ENCODE measurements around the gene SERPINB2.
A peak's percentile ranks its signal among the peaks of the same experiment; 100 is the strongest.

SERPINB2 gene, protein sequence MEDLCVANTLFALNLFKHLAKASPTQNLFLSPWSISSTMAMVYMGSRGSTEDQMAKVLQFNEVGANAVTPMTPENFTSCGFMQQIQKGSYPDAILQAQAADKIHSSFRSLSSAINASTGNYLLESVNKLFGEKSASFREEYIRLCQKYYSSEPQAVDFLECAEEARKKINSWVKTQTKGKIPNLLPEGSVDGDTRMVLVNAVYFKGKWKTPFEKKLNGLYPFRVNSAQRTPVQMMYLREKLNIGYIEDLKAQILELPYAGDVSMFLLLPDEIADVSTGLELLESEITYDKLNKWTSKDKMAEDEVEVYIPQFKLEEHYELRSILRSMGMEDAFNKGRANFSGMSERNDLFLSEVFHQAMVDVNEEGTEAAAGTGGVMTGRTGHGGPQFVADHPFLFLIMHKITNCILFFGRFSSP

DNA sequence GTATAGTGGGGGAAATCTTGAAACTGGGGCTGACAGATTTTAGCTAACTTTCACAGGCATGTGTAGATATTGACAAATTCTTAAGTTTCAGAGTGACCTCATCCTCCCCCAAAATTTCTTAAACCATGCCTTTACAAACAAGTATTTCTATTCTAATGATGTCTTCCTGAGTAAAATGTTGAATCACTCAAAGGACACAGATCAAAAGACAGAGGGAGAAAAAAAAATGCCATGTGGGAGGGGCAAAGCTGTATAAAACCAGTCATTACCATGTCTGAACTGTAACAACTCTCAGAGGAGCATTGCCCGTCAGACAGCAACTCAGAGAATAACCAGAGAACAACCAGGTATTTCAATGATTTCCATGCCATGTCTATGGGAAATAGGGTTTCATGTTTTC, at the start of gene SERPINB2:
SERPINB2 (plus strand) TSS at position 282 of the 400 bp plus-strand sequence. CDS start 3,740 bp downstream, outside the sequence.
- DNase-seq (ENCODE audit: low spot score), result peak; percentile 1

GRCh38 chr18:63843008-63843407, 44.5 kb upstream of the SERPINB2 start:
- DNase-seq (ENCODE audit: low spot score), result no peak

- peak; percentile 11 for DNase-seq (ENCODE audit: low spot score)
These were observed 43.3 kb upstream of the SERPINB2 start for GRCh38 chr18:63844254-63844653.

- peak; percentile 32 for DNase-seq (ENCODE audit: low spot score)
These were observed 39.3 kb upstream of the SERPINB2 start for GRCh38 chr18:63848159-63848558.

DNA sequence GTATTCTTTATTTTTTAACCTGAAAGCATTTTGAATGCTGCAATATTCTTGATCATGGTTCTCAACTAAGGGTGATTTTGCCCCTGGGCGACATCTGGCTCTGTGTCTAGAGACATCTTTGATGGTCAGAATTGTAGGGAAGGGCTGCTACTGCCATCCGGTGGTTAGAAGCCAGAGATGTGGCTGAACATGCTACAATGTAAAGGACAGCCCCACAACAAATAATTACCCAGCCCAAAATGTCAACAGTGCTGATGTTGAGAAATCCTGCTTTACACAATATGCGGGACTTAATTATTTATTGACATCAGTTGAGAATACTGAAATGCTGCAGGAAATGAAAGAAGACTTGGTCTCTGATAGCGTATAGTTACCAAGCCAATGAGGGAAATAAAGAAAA, 37.5 kb upstream of the SERPINB2 start:
- DNase-seq (ENCODE audit: low spot score), result peak; percentile 13

- no peak for DNase-seq (ENCODE audit: low spot score)
These were observed 36.9 kb upstream of the SERPINB2 start for GRCh38 chr18:63850636-63851035.

DNA sequence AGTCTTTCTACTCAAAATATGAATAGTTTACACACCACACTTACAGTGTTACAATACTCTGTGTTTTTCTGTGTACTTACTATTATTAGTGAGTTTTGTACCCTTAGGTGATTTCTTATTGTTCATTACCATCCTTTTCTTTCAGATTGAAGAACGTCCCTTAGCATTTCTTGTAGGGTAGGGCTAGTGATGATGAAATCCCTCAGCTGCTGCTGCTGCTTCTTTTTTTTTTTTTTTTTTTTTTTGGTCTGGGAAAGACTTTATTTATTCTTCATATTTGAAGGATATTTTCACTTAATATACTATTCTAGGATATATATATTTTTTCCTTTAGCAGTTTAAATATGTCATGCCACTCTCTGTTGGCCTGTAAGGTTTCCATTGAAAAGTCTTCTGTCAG, 29.0 kb upstream of the SERPINB2 start:
- DNase-seq (ENCODE audit: low spot score), result no peak

DNA sequence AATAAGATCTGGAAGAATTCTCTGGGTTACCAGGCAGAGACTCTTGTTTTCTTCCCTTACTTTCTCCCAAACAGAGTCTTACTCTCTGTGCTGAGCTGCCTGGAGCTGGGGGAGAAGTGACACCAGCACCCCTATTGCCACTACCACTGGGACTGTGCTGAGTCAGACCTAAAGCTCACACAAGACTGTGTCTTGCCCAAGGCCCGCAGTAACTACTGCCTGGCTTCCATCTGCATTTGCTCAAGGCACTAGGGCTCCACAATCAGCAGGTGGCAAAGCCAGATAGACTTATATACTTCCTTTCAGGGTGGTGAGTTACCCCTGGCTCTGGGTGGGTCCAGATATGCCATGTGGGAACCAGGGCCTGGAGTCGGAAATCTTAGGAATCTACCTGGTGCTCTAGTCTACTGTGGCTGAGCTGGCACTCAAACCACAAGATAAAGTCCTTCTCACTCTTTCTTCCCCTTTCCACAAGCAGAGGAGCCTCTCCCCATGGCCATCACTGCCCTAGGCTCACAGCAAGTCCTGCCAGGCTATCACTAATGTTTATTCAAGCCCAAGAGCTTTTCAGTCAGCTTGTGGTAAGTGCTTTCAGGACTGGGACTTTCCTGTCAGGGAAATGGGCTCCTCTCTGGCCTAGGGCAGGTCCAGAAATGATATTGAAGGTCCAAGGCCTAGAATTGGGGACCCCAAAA, 27.6 kb upstream of the SERPINB2 start:
- no peak for DNase-seq (ENCODE audit: low spot score)

DNA sequence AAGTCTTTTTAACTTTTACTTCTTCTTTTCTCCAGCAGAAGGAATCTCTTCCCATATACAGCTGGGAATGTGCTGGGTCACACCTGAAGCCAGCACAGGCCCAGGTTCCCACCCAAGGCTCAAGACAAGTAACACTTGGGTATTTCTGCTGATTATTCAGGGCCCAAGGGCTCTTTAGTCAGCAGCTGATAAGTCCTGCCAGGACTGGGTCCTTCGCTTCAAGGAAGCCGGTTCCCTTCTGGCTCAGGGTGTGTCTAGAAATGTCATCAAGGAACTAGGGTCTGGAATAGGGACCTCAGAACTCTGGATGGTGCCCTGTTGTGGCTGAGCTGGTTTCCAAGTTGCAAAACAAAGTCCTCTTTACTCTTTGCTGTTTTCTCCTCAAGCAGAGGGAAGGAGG, 27.0 kb upstream of the SERPINB2 start:
- no peak for DNase-seq (ENCODE audit: low spot score)

GRCh38 chr18:63867368-63868125, 20.0 kb upstream of the SERPINB2 start:
- no peak for DNase-seq (ENCODE audit: low spot score)

DNA sequence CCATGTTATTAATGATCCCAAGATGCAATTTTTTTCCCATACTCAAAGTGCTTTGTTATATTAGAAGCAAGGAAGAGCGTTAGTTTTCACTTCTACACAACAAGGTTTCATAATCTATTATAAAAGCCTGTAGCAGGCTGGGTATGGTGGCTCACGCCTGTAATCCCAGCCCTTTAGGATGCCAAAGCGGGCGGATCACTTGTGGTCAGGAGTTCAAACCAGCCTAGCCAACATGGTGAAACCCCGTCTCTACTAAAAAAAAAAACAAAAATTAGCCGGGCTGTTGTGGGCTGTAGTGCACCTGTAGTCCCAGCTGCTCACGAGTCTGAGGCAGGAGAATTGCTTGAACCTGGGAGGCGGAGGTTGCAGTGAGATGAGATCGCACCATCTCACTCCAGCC, 19.0 kb upstream of the SERPINB2 start:
- DNase-seq (ENCODE audit: low spot score), result no peak

- peak; percentile 7 for DNase-seq (ENCODE audit: low spot score)
These were observed 18.1 kb upstream of the SERPINB2 start for GRCh38 chr18:63869374-63869773.

DNA sequence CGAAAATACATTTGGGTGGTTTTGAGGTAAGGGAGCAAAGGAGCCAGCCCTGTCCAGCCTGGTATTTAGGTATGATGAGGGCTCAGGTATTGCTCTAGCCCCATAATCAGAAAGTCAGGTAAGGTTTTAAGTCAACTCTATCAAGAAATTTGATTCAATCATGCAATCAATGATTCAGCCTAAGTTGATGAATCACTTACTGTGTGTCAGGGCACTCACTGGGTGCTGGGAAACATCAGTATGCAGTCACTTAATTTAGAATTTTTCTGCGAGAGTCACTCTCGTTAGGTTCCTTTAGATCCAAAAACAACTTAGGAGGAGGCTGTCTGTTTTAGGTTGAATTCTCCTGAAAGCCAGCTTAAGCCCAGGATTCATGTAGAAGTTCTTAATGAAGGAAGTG, 17.7 kb upstream of the SERPINB2 start:
- DNase-seq (ENCODE audit: low spot score), result no peak

DNA sequence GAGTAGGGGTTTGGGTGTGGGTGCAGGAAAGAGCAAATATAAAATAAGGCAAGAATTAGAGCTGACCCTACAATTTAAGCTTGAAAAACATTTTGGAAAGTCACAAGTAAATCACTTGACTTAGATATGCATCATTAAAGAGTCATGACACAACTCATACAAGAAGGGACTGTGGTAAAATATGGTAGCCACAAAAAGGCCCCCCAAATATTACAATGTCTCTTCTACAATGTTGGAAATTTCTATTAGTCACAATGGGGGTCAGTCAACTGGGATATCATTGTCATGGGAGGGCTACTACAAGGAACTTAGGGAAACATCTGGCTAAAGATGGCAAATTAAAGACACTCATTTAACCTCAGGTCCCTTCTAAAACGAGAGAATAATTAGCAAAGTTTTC, 15.7 kb upstream of the SERPINB2 start:
- no peak for DNase-seq (ENCODE audit: low spot score)

- no peak for DNase-seq (ENCODE audit: low spot score)
These were observed 14.9 kb upstream of the SERPINB2 start for GRCh38 chr18:63872586-63872985.

GRCh38 chr18:63878343-63878742, 9.2 kb upstream of the SERPINB2 start:
- DNase-seq (ENCODE audit: low spot score), result no peak

DNA sequence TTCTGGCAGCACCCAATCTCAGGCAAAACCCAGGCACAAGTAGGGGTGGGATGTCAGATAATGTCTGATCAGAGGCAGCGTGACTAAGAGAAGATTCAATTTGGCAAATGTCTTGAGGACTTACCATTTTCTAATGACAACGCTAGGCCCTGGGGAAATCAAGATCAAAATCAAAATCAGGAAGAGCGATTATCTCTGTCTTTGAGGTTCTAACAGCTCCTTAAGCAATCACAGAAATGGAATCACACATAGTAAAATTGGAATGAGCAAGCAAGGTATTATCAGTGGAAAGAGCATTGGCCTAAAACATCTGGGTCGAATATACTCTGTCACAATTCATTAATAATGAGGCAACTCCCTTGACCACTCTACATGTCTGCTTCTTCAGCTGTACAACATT, 8.6 kb upstream of the SERPINB2 start:
- no peak for DNase-seq (ENCODE audit: low spot score)

DNA sequence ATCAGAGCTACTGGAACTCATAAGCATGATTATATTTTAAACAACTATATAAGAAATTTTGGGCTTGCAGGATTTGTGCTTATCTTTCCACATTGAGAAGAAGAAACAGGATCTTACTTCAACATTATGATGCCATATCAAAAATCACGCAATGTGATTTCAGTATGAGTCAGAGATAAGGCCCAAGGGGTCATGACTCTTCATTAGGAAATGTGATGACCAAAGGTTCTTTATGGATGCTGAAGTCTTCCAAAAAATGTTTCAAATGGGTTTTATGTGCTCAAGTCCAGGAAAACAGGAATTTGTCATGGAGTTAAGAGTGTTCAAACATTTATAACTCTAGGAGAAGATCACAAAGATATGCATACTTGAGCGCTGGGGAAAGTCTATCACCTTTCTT, 7.8 kb upstream of the SERPINB2 start:
- DNase-seq (ENCODE audit: low spot score), result no peak

- no peak for DNase-seq (ENCODE audit: low spot score)
These were observed 5.7 kb upstream of the SERPINB2 start for GRCh38 chr18:63881851-63882250.

- DNase-seq (ENCODE audit: low spot score), result no peak
These were observed 5.0 kb upstream of the SERPINB2 start for GRCh38 chr18:63882333-63883141.

DNA sequence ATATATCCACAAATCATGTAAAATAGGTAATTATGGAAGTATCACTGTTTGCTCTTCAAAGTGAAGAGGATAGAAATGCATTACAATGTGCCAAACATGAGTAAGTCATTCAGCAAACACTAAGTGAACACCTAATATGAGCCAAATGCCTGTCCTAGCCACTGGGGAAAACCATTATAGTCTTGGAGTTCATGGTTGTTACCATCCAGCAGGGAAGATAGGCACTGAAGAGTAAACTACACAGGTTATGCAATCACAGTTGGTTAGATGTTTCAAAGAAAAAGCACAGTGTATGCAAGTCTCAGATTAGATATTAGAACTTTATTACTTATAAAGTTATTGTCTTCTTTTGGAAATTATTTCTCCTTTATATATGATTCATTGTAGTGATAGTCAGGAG, 3.9 kb upstream of the SERPINB2 start:
- no peak for DNase-seq (ENCODE audit: low spot score)
